Midbrain (tissue), 1 donor: ENCODE measurements around the gene PTPRT.
"Not testable (repeated sequence)": the region's sequence is repeated elsewhere in the genome, so short reads cannot be mapped to it uniquely, and the experiment has no call there.

Source experiments
- DNase-seq: peaks from one replicate; lab custom pipeline; 2025; lab: John Stamatoyannopoulos, UW

The PTPRT gene

GRCh38 chr20:42910808-42911207 is 278.9 kb downstream of the PTPRT start:
- DNase-seq: not testable (repeated sequence)

- DNase-seq: no peak
Measured at GRCh38 chr20:42907730-42908129, 282.0 kb downstream of the PTPRT start.

GRCh38 chr20:42906120-42906519 is 283.6 kb downstream of the PTPRT start:
- DNase-seq: no peak

GRCh38 chr20:42902509-42902908 is 287.2 kb downstream of the PTPRT start:
- no peak for DNase-seq

- DNase-seq: no peak
Measured at GRCh38 chr20:42901689-42902440, 287.8 kb downstream of the PTPRT start.

GRCh38 chr20:42900764-42901163 is 288.9 kb downstream of the PTPRT start:
- DNase-seq: not testable (repeated sequence)

GRCh38 chr20:42895020-42895419 is 294.7 kb downstream of the PTPRT start:
- DNase-seq: no peak

- DNase-seq: no peak
Measured at GRCh38 chr20:42894483-42894882, 295.2 kb downstream of the PTPRT start.

- DNase-seq: no peak
Measured at GRCh38 chr20:42889517-42889916, 300.2 kb downstream of the PTPRT start.

GRCh38 chr20:42887281-42887680 is 302.4 kb downstream of the PTPRT start:
- DNase-seq: no peak

GRCh38 chr20:42886801-42887200 is 302.9 kb downstream of the PTPRT start:
- no peak for DNase-seq

- no peak for DNase-seq
Measured at GRCh38 chr20:42886046-42886445, 303.7 kb downstream of the PTPRT start.

- no peak for DNase-seq
Measured at GRCh38 chr20:42875581-42875980, 314.1 kb downstream of the PTPRT start.

GRCh38 chr20:42873259-42873658 is 316.4 kb downstream of the PTPRT start:
- no peak for DNase-seq

- no peak for DNase-seq
Measured at GRCh38 chr20:42864116-42864515, 325.6 kb downstream of the PTPRT start.

- DNase-seq: no peak
Measured at GRCh38 chr20:42862446-42862845, 327.3 kb downstream of the PTPRT start.

- no peak for DNase-seq
Measured at GRCh38 chr20:42857446-42857845, 332.3 kb downstream of the PTPRT start.

GRCh38 chr20:42855896-42856295 is 333.8 kb downstream of the PTPRT start:
- no peak for DNase-seq

GRCh38 chr20:42852691-42853090 is 337.0 kb downstream of the PTPRT start:
- DNase-seq: no peak

GRCh38 chr20:42846784-42847490 is 342.8 kb downstream of the PTPRT start:
- no peak for DNase-seq

- DNase-seq: no peak
Measured at GRCh38 chr20:42844751-42845150, 345.0 kb downstream of the PTPRT start.

GRCh38 chr20:42837456-42837855 is 352.2 kb downstream of the PTPRT start:
- DNase-seq: no peak

- no peak for DNase-seq
Measured at GRCh38 chr20:42836339-42836738, 353.4 kb downstream of the PTPRT start.

GRCh38 chr20:42807876-42808275 is 381.8 kb downstream of the PTPRT start:
- no peak for DNase-seq
